ENCODE data around the gene OSGIN1.

OSGIN1 gene

GRCh38 chr16:84007520-84007919 is 54.5 kb downstream of the OSGIN1 start:
- no peak for DNase-seq

- no peak for DNase-seq
Measured at GRCh38 chr16:84007965-84008364, 54.9 kb downstream of the OSGIN1 start.

GRCh38 chr16:84009282-84009681 is 56.2 kb downstream of the OSGIN1 start:
- no peak for DNase-seq

- peak; percentile 78 for DNase-seq
Measured at GRCh38 chr16:84013787-84014569, 60.9 kb downstream of the OSGIN1 start.

GRCh38 chr16:84014570-84015327 is 61.7 kb downstream of the OSGIN1 start:
- DNase-seq, result no peak

GRCh38 chr16:84015399-84015798 is 62.4 kb downstream of the OSGIN1 start:
- DNase-seq, result no peak

Data from activated CD4-positive, alpha-beta T cell treated with anti-CD3 and anti-CD28 coated beads, Interleukin-2, Interleukin-6, amounts not matched to agents 100 ng/mL and 50 ng/mL, durations not matched to agents 16 hours and 8 hours (primary cell).